Endometrial microvascular endothelial cells (primary cell): Measurements from ENCODE around the gene HGFAC. TPM values are rescaled to one million over a fixed set of nuclear protein-coding genes. Genes with fewer than 3 reads are reported as not detected.

Experiments used
- in situ Hi-C: cut with HindIII; loops from 2 replicates; pipeline ENCODE4 v1.10.0; 2017; ENCODE audit warnings: low sequenced_read_pairs, low pct_unique_long_range_greater_than_20kb; ENCODE audit errors: inconsistent ontology term
- total RNA-seq: library from RNA; depleted of rRNA; stranded (reverse); fragments of >200 nt; gene quantifications from one replicate; pipeline ENCODE4 v1.2.3, GENCODE V29; 2015; ENCODE audit errors: inconsistent ontology term

The HGFAC gene
- total RNA-seq, 1 donor from 2014 or later = not detected

- in situ Hi-C loops = no loop called here
Observed at GRCh38 chr4:3466691-3467600, 25.2 kb downstream of the HGFAC start.

- in situ Hi-C loops = no loop called here
Observed at GRCh38 chr4:3467601-3468031, 25.8 kb downstream of the HGFAC start.

GRCh38 chr4:3468154-3468553 is 26.4 kb downstream of the HGFAC start:
- in situ Hi-C loops = no loop called here

- in situ Hi-C loops = no loop called here
Observed at GRCh38 chr4:3468804-3469203, 27.0 kb downstream of the HGFAC start.

GRCh38 chr4:3469386-3470243 is 27.8 kb downstream of the HGFAC start:
- in situ Hi-C loops = no loop called here

- in situ Hi-C loops = no loop called here
Observed at GRCh38 chr4:3470244-3471097, 28.7 kb downstream of the HGFAC start.

- in situ Hi-C loops = no loop called here
Observed at GRCh38 chr4:3471098-3471760, 29.5 kb downstream of the HGFAC start.

GRCh38 chr4:3471886-3472285 is 30.1 kb downstream of the HGFAC start:
- in situ Hi-C loops = no loop called here

GRCh38 chr4:3472411-3473141 is 30.8 kb downstream of the HGFAC start:
- in situ Hi-C loops = no loop called here

- in situ Hi-C loops = no loop called here
Observed at GRCh38 chr4:3473181-3473950, 31.6 kb downstream of the HGFAC start.

- in situ Hi-C loops = no loop called here
Observed at GRCh38 chr4:3473996-3474765, 32.4 kb downstream of the HGFAC start.

- in situ Hi-C loops = no loop called here
Observed at GRCh38 chr4:3475041-3475712, 33.4 kb downstream of the HGFAC start.

GRCh38 chr4:3475713-3476260 is 34.0 kb downstream of the HGFAC start:
- in situ Hi-C loops = no loop called here

- in situ Hi-C loops = no loop called here
Observed at GRCh38 chr4:3476341-3476747, 34.6 kb downstream of the HGFAC start.

GRCh38 chr4:3476936-3477749 is 35.4 kb downstream of the HGFAC start:
- in situ Hi-C loops = no loop called here
